ENCODE data around the gene TNFRSF1B.
"Not testable (repeated sequence)": the region's sequence is repeated elsewhere in the genome, so short reads cannot be mapped to it uniquely, and the experiment has no call there.

Gene TNFRSF1B

DNA sequence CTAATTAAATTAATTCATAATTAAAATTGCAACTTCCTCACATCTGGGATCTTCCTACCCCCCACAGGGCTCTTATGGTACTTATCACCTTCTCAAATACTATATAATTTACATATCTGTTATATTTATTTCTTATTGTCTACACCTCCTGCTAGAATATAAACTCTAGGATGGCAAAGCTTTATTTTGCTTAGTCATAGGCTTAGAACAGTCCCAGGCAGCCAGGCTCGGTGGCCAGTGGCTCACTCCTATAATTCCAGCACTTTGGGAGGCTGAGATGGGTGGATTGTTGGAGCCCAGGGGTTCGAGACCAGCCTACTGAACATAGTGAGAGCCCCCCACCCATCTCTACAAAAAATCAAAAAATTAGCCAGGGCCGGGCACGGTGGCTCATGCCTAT lies 53.0 kb downstream of the TNFRSF1B start:
- Mint-ChIP-seq H3K9me3 (peaks cover 4% of the 10 kb centered on the region), H3K36me3 (ENCODE audit: low read depth) (peaks cover 5% of the 10 kb centered on the region), H3K27me3 (peaks cover 11% of the 10 kb centered on the region), H3K27ac (no peak overlapping the region), H3K4me3 (no peak overlapping the region), H3K4me1 (ENCODE audit: low read depth) (no peaks in the 10 kb centered on the region)

DNA sequence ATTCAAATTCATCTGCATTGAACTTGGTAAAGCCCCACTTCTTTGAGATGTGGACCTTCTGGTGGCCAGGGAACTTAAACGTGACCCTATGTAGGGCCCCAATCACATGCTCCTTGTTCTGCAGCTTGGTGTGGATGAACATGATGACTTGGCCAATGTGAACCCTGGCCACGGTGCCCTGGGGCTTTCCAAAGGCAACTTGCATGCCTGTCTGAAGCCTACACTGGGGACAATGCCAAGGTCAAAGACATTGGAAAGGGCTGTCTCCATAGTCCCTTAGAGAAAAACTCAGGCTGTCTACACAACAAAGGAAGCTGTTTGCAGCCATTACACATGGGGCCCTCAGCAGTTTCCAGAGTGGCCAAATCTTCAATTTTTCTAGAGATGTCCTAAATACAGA lies 54.1 kb downstream of the TNFRSF1B start:
- Mint-ChIP-seq H3K4me1 (ENCODE audit: low read depth) (no peaks in the 10 kb centered on the region), H3K4me3 (no peak overlapping the region), H3K27ac (no peak overlapping the region), H3K36me3 (ENCODE audit: low read depth) (peaks cover 5% of the 10 kb centered on the region), H3K9me3 (peaks cover 4% of the 10 kb centered on the region), H3K27me3 (peaks cover 11% of the 10 kb centered on the region)

DNA sequence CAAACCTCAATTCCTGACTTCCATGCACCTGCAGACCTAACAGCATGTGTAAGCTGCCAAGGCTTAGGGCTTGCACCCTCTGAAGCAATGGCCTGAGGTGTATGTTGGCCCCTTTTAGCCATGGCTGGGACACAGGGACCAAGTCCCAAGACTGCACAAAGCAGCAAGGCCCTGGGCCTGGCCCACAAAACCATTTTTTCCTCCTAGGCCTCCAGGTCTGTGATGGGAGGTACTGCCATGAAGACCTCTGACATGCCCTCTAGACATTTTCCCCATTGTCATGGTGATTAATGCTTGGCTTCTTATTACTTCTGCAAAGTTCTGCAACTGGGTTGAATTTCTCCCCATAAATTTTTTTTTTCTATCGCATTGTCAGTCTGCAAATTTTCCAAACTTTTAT lies 55.9 kb downstream of the TNFRSF1B start:
- not testable (repeated sequence) for H3K36me3 Mint-ChIP-seq (ENCODE audit: low read depth); H3K4me1 Mint-ChIP-seq (ENCODE audit: low read depth); H3K4me3 Mint-ChIP-seq; H3K9me3 Mint-ChIP-seq; H3K27ac Mint-ChIP-seq
- peaks cover 11% of the 10 kb centered on the region for H3K27me3 Mint-ChIP-seq

DNA sequence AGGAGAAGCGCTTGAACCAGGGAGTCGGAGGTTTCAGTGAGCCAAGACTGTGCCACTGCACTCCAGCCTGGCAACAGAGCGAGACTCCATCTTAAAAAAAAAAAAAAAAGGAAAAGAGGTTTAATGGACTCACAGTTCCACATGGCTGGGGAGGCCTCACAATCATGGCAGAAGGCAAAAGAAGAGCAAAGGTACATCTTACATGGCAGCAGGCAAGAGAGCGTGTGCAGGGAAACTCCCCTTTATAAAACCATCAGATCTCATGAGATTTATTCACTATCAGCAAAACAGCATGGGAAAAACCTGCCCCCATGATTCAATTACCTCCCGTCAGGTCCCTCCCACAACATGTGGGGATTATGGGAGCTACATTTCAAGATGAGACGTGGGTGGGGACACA lies 57.3 kb downstream of the TNFRSF1B start:
- not testable (repeated sequence) for H3K27ac Mint-ChIP-seq; H3K4me1 Mint-ChIP-seq (ENCODE audit: low read depth)

DNA sequence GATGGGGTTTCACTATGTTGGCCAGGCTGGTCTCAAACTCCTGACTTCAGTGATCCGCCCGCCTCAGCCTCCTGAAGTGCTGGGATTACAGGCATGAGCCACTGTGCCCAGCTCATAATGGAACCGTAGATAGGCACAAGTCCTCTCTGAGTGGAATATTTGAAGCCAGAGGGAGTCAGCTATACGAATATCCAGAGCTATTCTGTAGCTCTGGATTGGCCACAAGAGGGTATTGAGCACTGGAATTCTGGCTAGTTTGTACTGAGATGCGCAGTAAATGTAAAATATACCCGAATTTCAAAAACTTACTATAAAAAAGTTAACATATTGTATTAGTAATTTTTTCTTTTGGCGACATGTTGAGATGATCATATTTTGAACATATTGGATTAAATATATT lies 62.2 kb downstream of the TNFRSF1B start:
- Mint-ChIP-seq H3K36me3 (ENCODE audit: low read depth) (no peaks in the 10 kb centered on the region), H3K9me3 (no peaks in the 10 kb centered on the region), H3K4me1 (ENCODE audit: low read depth) (peaks cover 24% of the 10 kb centered on the region), H3K27ac (no peak overlapping the region), H3K4me3 (no peak overlapping the region), H3K27me3 (no peaks in the 10 kb centered on the region)

More for the DNA sequence above, 57.3 kb downstream of the TNFRSF1B start:
- H3K36me3 Mint-ChIP-seq (ENCODE audit: low read depth); H3K4me3 Mint-ChIP-seq; H3K9me3 Mint-ChIP-seq: not testable (repeated sequence)
- H3K27me3 Mint-ChIP-seq, result peaks cover 11% of the 10 kb centered on the region

DNA sequence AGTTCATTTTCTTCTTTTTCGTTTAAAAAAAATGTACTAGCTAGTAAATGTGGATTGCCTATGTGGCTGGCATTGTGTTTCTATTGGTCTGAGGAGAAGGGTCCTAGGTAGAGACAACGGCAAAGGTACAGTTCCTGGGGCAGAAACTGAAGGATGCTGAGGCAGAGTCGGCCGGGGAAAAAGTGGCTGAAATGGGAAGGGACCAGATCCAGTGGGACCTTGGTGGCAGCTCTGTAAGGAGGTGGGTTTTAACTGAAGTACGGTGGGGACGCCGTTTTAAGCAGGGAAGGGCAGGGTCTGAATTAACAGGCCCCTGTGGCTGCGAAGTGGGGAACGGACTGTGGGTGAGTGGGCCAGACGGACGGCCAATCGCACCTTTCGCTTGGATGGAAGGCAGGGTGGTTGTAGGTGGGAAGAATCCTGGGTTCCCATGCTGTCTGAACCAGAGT lies 62.6 kb downstream of the TNFRSF1B start:
- peaks cover 24% of the 10 kb centered on the region for H3K4me1 Mint-ChIP-seq (ENCODE audit: low read depth)
- H3K27ac Mint-ChIP-seq, result no peak overlapping the region
- no peaks in the 10 kb centered on the region for H3K9me3 Mint-ChIP-seq
- H3K36me3 Mint-ChIP-seq (ENCODE audit: low read depth), result no peaks in the 10 kb centered on the region
- no peaks in the 10 kb centered on the region for H3K27me3 Mint-ChIP-seq
- peak overlapping the region; percentile 68 for H3K4me3 Mint-ChIP-seq

DNA sequence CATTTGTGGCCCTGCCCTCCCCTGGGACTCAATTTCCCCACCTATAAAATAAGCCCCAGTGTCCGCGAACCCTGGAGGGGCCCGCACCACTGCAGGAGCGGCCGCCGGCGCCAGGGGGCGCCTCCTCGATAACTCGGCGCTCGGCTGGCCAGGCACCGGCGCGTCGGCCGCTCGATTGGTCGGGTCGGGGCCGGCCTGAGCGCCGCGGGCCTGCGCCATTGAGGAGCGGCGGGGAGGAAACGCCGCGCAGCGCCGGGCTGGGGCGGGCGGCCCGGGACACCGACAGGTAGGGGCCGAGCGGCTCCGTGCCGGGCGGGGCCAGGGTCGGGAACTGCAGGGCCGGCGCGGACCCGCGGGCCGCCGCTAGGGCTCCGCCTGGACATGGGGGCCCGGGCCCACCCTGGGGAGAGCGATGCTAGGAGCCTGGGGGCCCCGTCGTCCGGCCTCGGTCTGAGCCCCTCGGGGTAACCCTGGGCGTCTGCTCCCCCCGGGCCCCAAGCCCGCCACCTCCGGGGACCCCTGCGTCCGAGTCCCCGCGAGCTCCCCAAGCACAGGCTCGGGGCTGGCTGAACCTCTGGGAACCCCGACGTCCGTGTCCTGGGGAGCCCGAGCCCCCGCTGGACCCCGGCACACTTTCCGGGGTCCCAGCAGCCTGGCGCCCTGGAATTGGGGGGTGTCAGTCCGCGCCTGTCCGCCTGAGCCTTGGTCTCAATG lies 63.2 kb downstream of the TNFRSF1B start, which contains the start of gene VPS13D:
Gene VPS13D (plus strand): TSS at position 196 of the 714 bp plus-strand sequence. CDS start 4,237 bp downstream, outside the sequence.
- Mint-ChIP-seq H3K27me3 (no peaks in the 10 kb centered on the region), H3K4me3 (peak within 1 kb of the TSS; percentile 88), H3K4me1 (ENCODE audit: low read depth) (peaks cover 24% of the 10 kb centered on the region), H3K36me3 (ENCODE audit: low read depth) (peaks cover 4% of the 10 kb centered on the region), H3K9me3 (no peaks in the 10 kb centered on the region), H3K27ac (no peak within 1 kb of the TSS)

DNA sequence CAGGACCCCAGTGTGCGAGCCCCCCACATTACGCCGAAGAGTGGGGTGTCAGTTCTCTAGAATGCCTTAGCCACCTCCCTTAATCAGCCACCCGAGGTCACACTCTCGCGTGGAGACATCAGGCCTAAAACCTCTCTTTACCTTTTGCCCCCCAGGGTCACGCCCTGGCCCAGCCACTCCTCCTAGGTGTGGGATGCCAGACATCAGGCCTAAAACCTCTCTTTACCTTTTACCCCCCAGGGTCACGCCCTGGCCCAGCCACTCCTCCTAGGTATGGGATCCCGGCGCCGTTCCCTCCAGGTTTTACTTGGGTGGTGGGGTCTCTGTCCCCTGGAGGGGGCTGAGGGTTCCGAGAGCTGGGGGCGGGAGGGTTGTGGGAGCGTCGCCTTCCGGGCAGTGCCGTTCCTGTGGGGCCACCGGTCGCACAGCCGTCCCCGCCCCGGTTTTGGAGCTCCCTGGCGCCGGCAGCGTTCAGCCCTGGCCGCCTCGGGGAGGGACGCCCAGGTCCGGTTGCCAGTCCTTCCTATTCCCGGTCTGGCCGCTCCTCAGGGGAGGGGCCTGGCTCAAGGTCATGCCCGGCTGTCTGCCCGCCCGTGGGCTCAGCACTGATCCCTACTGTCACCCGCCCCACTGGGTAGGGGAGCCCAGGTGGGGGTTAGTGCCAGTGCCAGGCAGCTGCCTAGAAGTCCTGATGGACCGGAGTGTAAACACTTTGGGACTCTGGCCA lies 63.9 kb downstream of the TNFRSF1B start:
- H3K27me3 Mint-ChIP-seq, result no peaks in the 10 kb centered on the region
- H3K27ac Mint-ChIP-seq, result no peak overlapping the region
- H3K36me3 Mint-ChIP-seq (ENCODE audit: low read depth), result peaks cover 9% of the 10 kb centered on the region
- H3K4me3 Mint-ChIP-seq, result peak overlapping the region; percentile 88
- no peaks in the 10 kb centered on the region for H3K9me3 Mint-ChIP-seq
- peaks cover 24% of the 10 kb centered on the region for H3K4me1 Mint-ChIP-seq (ENCODE audit: low read depth)

DNA sequence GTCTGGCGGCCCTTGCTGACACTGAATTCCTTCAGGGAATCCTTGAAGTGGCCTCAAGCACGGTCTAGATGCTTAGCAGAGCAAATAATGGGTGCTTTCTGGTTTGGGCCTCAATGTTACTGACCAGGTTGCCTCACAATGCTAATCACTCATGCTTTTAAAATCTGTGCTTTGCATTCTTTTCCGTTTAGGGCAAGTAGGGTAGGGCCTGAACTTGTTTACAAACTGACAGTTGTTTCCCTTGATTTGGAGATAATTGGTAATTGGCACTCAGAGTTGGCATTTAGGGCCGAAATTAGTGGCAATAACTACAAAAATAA lies 64.4 kb downstream of the TNFRSF1B start:
- H3K4me3 Mint-ChIP-seq, result peak overlapping the region; percentile 88
- no peaks in the 10 kb centered on the region for H3K27me3 Mint-ChIP-seq
- no peaks in the 10 kb centered on the region for H3K9me3 Mint-ChIP-seq
- H3K4me1 Mint-ChIP-seq (ENCODE audit: low read depth), result peaks cover 24% of the 10 kb centered on the region
- H3K36me3 Mint-ChIP-seq (ENCODE audit: low read depth), result peaks cover 13% of the 10 kb centered on the region
- H3K27ac Mint-ChIP-seq, result no peak overlapping the region

DNA sequence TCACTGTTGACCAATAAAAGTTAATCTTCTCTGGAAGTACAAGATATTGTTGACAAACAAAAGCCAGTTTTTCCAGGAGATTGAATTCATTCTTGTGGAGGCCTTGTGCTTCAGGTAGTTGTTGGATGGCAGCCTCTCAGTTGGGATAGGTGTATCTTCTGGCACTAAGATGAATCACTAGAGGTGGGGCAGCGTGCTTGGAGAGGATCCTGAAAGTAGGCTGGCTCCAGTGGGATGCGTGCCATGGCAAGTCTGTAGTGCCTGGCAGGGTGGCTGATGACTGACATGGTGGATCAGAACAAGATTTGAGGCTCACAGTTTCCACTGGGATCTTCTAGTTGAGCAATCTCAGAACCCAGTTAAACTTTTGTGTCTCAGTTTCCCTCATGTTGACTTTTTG lies 65.4 kb downstream of the TNFRSF1B start:
- Mint-ChIP-seq H3K36me3 (ENCODE audit: low read depth) (peaks cover 20% of the 10 kb centered on the region), H3K4me3 (peak overlapping the region; percentile 37), H3K9me3 (no peaks in the 10 kb centered on the region), H3K27me3 (no peaks in the 10 kb centered on the region), H3K27ac (no peak overlapping the region), H3K4me1 (ENCODE audit: low read depth) (peaks cover 24% of the 10 kb centered on the region)

DNA sequence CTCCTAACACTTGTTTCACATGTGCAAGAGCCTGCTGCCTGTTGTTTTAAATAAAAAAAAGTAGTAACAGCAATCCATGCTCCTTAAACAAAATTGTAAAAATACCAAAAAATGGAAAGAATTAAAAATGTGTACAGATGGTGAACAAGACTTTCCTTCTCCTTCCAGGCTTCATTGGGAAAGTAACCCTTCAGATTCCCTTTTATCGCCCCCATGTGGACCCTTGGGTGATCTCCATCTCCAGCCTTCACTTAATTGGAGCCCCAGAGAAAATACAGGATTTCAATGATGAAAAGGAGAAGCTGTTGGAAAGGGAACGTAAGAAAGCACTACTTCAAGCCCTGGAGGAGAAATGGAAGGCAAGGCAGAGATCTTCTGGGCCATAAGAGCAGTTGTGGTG lies 77.3 kb downstream of the TNFRSF1B start:
- Mint-ChIP-seq H3K4me3 (no peak overlapping the region), H3K36me3 (ENCODE audit: low read depth) (peaks cover 39% of the 10 kb centered on the region), H3K27me3 (no peaks in the 10 kb centered on the region), H3K27ac (no peak overlapping the region), H3K4me1 (ENCODE audit: low read depth) (no peaks in the 10 kb centered on the region), H3K9me3 (no peaks in the 10 kb centered on the region)

DNA sequence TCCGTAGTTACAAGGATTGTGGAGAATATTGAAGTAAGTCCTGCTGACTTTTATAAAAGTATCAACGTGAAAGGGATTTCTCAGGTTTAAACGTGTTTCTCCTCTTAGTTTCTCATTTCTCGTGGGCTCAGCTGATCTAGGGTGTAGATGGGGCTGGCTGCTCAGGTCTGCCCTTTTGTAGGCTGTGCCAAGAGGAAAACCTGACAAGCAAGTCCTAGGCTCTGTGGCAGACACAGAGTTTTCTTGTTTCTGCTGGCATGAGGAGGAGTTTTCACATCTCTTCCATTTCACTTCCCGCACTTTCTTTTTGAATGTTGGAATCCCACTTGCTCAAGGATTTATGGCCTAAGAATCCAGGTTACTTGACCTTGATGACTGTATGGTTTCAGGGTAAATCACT lies 77.8 kb downstream of the TNFRSF1B start:
- no peak overlapping the region for H3K4me3 Mint-ChIP-seq
- no peaks in the 10 kb centered on the region for H3K9me3 Mint-ChIP-seq
- H3K27me3 Mint-ChIP-seq, result no peaks in the 10 kb centered on the region
- peaks cover 44% of the 10 kb centered on the region for H3K36me3 Mint-ChIP-seq (ENCODE audit: low read depth)
- no peak overlapping the region for H3K27ac Mint-ChIP-seq
- no peaks in the 10 kb centered on the region for H3K4me1 Mint-ChIP-seq (ENCODE audit: low read depth)

DNA sequence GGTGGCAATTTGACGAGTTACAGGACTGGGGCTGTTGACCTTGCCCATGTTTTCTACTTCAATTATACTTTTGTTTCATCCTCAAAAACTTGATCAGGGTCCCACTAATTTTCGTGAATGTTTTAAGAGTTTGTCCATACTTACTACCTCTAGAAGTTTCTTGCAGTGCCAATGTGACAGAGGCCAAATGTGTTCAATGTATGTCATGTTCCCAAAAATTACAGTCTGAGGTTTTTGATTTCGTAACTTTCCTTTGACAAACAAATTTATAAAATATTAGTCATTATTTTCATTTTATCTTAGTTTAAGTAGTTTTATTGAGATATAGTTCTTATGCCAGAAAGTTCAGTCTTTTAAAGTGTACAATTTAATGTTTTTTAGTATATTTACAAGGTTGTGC lies 78.3 kb downstream of the TNFRSF1B start:
- H3K4me1 Mint-ChIP-seq (ENCODE audit: low read depth), result no peaks in the 10 kb centered on the region
- no peak overlapping the region for H3K27ac Mint-ChIP-seq
- no peak overlapping the region for H3K4me3 Mint-ChIP-seq
- no peaks in the 10 kb centered on the region for H3K27me3 Mint-ChIP-seq
- H3K36me3 Mint-ChIP-seq (ENCODE audit: low read depth), result peaks cover 47% of the 10 kb centered on the region
- no peaks in the 10 kb centered on the region for H3K9me3 Mint-ChIP-seq

DNA sequence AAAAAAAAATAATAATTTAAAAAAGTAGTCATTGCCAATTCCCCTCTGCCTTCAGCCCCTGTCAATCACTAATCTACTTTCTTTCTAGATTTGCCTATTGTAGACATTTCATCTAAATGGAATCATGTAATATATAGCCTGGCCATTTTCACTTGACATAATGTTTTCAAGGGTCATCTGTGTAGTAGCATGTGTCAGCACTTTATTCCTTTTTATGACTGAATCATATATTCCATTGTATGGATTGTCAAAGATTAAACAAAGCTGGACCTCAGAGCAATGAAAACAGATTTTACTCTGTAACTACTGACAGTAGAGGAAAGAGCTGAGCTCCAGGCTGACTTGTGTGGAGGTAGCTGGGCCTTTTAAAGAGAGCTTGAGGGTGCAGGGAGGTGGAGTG lies 78.9 kb downstream of the TNFRSF1B start:
- H3K27ac Mint-ChIP-seq, result peak overlapping the region; percentile 2
- H3K36me3 Mint-ChIP-seq (ENCODE audit: low read depth), result peaks cover 52% of the 10 kb centered on the region
- H3K27me3 Mint-ChIP-seq, result no peaks in the 10 kb centered on the region
- no peaks in the 10 kb centered on the region for H3K9me3 Mint-ChIP-seq
- no peaks in the 10 kb centered on the region for H3K4me1 Mint-ChIP-seq (ENCODE audit: low read depth)
- no peak overlapping the region for H3K4me3 Mint-ChIP-seq

DNA sequence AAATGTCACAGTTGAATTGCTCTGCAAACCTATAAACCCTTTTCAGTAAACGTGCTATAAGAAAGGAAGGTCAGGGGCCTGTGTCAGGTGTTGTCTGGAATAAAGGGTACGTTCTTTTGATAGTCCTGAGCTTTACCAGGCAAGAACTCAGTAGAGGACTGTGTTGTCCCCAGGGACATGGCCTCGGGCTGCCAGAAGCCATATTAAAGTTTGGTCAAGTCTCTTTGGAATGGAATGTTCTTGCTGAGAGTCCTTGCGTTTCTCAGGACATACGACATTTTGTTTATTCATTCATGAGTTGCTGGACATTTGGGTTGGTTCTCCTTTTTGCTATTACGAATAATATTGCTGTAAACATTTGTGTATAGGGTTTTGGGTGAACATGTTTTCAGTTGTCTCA lies 79.8 kb downstream of the TNFRSF1B start:
- H3K4me1 Mint-ChIP-seq (ENCODE audit: low read depth), result no peaks in the 10 kb centered on the region
- no peak overlapping the region for H3K27ac Mint-ChIP-seq
- no peaks in the 10 kb centered on the region for H3K27me3 Mint-ChIP-seq
- no peaks in the 10 kb centered on the region for H3K9me3 Mint-ChIP-seq
- no peak overlapping the region for H3K4me3 Mint-ChIP-seq
- peaks cover 53% of the 10 kb centered on the region for H3K36me3 Mint-ChIP-seq (ENCODE audit: low read depth)

DNA sequence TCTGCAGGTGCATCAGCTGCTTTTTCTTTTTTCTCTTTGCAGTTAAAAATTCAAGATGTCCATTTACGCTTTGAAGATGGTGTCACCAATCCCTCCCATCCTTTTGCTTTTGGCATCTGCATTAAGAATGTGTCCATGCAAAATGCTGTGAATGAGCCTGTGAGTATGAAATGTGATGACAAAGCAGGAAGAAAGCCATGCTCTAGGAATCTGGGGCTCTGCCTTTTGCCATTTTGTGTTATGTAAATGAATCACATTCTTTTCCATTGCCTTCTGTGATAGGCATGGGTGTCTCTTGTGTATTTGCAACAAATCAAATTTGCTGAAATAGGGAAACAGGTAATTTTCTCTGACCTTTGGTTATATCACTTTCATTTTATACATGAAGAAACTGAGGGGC lies 82.4 kb downstream of the TNFRSF1B start:
- no peaks in the 10 kb centered on the region for H3K27me3 Mint-ChIP-seq
- peaks cover 51% of the 10 kb centered on the region for H3K36me3 Mint-ChIP-seq (ENCODE audit: low read depth)
- no peak overlapping the region for H3K4me3 Mint-ChIP-seq
- H3K4me1 Mint-ChIP-seq (ENCODE audit: low read depth), result no peaks in the 10 kb centered on the region
- H3K9me3 Mint-ChIP-seq, result no peaks in the 10 kb centered on the region
- no peak overlapping the region for H3K27ac Mint-ChIP-seq
